MCF 10A (cell line): Measurements from ENCODE around the gene ASTN2. TPM values are rescaled to one million over a fixed set of nuclear protein-coding genes. Genes with fewer than 3 reads are reported as not detected.

Source experiments
- BruUV-seq: library from RNA; stranded (reverse); fragments of 400-500 nt; replicated peaks from 2 replicates; lab custom pipeline; 2021; lab: Mats Ljungman, UMichigan
- CTCF ChIA-PET: fragments of 300-600 bp; sonication (Branson Sonifier 250); formaldehyde crosslinking; extraction: SDS; loops from one replicate; lab custom pipeline; 2021; ENCODE audit warnings: antibody characterized with exemption, inconsistent platforms; lab: Yijun Ruan, JAX
- POLR2A ChIA-PET: fragments of 300-600, 350-650 bp; sonication (Branson Sonifier 250); formaldehyde crosslinking; extraction: SDS; loops from one replicate; lab custom pipeline; 2020; ENCODE audit warnings: antibody characterized with exemption, inconsistent platforms; lab: Yijun Ruan, JAX
- DNase-seq: peaks from one replicate; pipeline ENCODE4 v3.0.0-alpha.2; 2018; ENCODE audit not compliant: unreplicated experiment
- H3K27ac Mint-ChIP-seq: one replicate; pipeline ENCODE4 v1.8.0; 2022; ENCODE audit warnings: mild to moderate bottlenecking, low read depth, mixed read lengths; ENCODE audit not compliant: unreplicated experiment
- H3K27me3 Mint-ChIP-seq: one replicate; pipeline ENCODE4 v1.8.0; 2022; ENCODE audit warnings: mixed read lengths; ENCODE audit not compliant: insufficient read depth, unreplicated experiment
- H3K36me3 Mint-ChIP-seq: one replicate; pipeline ENCODE4 v1.8.0; 2022; ENCODE audit warnings: mild to moderate bottlenecking, moderate library complexity, mixed read lengths; ENCODE audit not compliant: insufficient read depth, unreplicated experiment
- H3K4me1 Mint-ChIP-seq: one replicate; pipeline ENCODE4 v1.8.0; 2022; ENCODE audit warnings: mixed read lengths; ENCODE audit not compliant: insufficient read depth, unreplicated experiment
- H3K4me3 Mint-ChIP-seq: one replicate; pipeline ENCODE4 v1.8.0; 2022; ENCODE audit warnings: mild to moderate bottlenecking, moderate library complexity, mixed read lengths; ENCODE audit not compliant: unreplicated experiment
- H3K9me3 Mint-ChIP-seq: one replicate; pipeline ENCODE4 v1.8.0; 2022; ENCODE audit warnings: mixed read lengths; ENCODE audit not compliant: unreplicated experiment
- intact Hi-C: fragments of 100-400 bp; cut with micrococcal nuclease; formaldehyde crosslinking; loops from 2 replicates; pipeline ENCODE4 v1.14.1; 2022
- total RNA-seq: library from RNA; stranded (reverse); gene quantifications from 2 replicates; pipeline ENCODE4 v1.2.3, GENCODE V29; 2022
- TF ChIP-seq, protein P1 (sequence below): fragments of 200-600 bp; IDR thresholded peaks from one replicate; pipeline ENCODE4 v1.8.0; 2022; ENCODE audit warnings: antibody characterized with exemption, mild to moderate bottlenecking; ENCODE audit not compliant: unreplicated experiment

The ASTN2 gene
- total RNA-seq, 1 experiment from 2014 or later: 1.8 TPM

DNA sequence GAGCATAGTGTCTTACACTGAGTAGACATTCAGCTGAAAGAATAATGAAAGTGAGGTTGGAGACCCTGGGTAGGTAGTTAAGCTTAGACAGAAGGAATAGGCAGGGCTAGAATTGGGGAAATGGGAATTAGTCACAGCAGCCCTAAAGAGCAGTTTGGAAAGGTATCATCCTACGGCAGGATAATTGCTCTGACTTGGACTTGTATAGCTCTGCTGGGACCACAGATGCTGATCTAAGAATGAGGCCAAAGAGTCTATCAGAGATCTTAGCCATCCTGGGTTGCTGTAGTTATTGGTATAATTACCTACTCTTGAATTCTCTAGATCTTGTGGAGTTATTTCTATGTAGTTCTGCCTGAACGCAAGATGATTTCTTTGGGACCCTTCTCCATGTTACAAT lies 288.0 kb downstream of the ASTN2 start:
- no peaks in the 10 kb centered on the region for H3K4me1 Mint-ChIP-seq
- no TSS peak for BruUV-seq
- no peaks in the 10 kb centered on the region for H3K27me3 Mint-ChIP-seq
- H3K9me3 Mint-ChIP-seq: no peaks in the 10 kb centered on the region
- no peaks in the 10 kb centered on the region for H3K36me3 Mint-ChIP-seq
- CTCF ChIA-PET: interaction anchor here (1.4 kb wide), 1 partner anchor 53 kb away, joined by 5 read pairs; no protein-coding TSS in a partner anchor
- POLR2A ChIA-PET: no interaction called here
- intact Hi-C loops: no loop called here
- DNase-seq: no peak
- H3K27ac Mint-ChIP-seq: no peak overlapping the region
- no peak overlapping the region for H3K4me3 Mint-ChIP-seq
- TF ChIP-seq, protein P1, sequence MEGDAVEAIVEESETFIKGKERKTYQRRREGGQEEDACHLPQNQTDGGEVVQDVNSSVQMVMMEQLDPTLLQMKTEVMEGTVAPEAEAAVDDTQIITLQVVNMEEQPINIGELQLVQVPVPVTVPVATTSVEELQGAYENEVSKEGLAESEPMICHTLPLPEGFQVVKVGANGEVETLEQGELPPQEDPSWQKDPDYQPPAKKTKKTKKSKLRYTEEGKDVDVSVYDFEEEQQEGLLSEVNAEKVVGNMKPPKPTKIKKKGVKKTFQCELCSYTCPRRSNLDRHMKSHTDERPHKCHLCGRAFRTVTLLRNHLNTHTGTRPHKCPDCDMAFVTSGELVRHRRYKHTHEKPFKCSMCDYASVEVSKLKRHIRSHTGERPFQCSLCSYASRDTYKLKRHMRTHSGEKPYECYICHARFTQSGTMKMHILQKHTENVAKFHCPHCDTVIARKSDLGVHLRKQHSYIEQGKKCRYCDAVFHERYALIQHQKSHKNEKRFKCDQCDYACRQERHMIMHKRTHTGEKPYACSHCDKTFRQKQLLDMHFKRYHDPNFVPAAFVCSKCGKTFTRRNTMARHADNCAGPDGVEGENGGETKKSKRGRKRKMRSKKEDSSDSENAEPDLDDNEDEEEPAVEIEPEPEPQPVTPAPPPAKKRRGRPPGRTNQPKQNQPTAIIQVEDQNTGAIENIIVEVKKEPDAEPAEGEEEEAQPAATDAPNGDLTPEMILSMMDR: no peak

DNA sequence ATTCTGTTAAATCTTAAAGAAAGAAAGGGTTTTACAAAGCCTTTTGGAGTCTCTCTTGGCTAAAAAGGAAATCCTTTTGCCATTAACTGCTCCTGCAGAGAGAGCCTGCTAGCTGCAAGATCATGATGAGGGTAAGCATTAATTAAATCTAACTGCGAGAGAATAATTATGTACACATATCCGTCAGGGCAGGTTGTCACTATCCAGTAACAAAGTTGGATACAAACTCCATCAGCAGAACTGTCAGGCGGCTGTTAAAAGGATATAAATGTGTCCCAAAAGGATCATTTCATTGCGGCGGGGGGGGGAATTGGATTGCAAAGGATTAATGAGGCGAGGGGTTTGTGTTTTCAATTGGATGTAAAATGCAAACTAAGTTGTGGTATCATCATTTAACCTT lies 289.3 kb downstream of the ASTN2 start:
- Mint-ChIP-seq H3K27me3 (no peaks in the 10 kb centered on the region), H3K36me3 (no peaks in the 10 kb centered on the region), H3K4me3 (no peak overlapping the region), H3K9me3 (no peaks in the 10 kb centered on the region), H3K4me1 (no peaks in the 10 kb centered on the region), H3K27ac (no peak overlapping the region)
- TF ChIP-seq, protein P1: no peak
- no TSS peak for BruUV-seq
- intact Hi-C loops: no loop called here
- POLR2A ChIA-PET: no interaction called here
- CTCF ChIA-PET: interaction anchor here (0.6 to 1.2 kb wide), 3 partner anchors 12 to 362 kb away, joined by 3 to 4 read pairs (median 3); no protein-coding TSS in a partner anchor
- DNase-seq: no peak

DNA sequence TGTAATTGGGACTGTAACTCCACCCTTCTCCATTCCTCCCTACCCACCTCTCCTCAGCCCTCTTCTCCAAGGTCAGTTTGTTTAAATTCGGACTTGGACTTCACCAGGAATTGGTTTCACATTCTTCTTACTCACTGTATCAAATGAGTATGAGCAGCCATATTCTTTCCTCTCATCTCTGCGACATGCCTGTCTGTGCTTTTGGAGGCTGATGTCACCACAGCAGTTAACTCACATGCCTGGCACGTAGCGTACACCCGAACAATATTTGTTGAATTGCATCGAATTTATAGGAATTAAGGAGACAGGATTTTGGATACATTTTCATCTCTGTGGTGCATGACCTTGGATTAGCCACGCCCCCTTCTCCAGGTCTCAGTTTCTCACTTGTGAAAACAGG lies 291.1 kb downstream of the ASTN2 start:
- BruUV-seq: no TSS peak
- Mint-ChIP-seq H3K27ac (no peak overlapping the region), H3K27me3 (no peaks in the 10 kb centered on the region), H3K36me3 (no peaks in the 10 kb centered on the region), H3K9me3 (no peaks in the 10 kb centered on the region), H3K4me1 (peaks cover 5% of the 10 kb centered on the region), H3K4me3 (no peak overlapping the region)
- no peak for DNase-seq
- ChIA-PET CTCF (interaction anchor here (0.6 kb wide), 1 partner anchor 287 kb away, joined by 5 read pairs; no protein-coding TSS in a partner anchor), POLR2A (no interaction called here)
- intact Hi-C loops: no loop called here
- TF ChIP-seq, protein P1: no peak

DNA sequence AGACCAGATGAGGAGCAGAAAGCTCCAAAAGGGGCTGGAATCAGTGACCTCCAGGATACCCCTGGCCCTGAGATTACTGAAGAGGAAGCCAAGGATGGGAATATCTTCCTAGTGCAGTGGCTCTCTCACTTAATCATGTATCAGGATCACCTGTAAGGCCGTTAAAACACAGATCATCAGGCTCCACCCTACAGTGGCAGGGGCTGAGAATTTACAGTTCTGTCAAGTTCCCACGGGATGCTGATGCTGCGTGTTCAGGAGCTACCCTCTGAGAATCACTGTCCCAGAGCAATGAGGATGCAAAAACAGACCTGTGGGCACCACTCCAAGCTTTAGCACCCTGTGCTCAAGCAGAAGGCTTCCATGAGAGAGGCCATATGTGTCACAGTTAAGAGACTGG lies 291.9 kb downstream of the ASTN2 start:
- ChIA-PET POLR2A (interaction anchor here (0.7 kb wide), 1 partner anchor 14 kb away, joined by 3 read pairs; no protein-coding TSS in a partner anchor), CTCF (no interaction called here)
- no TSS peak for BruUV-seq
- no peaks in the 10 kb centered on the region for H3K9me3 Mint-ChIP-seq
- peaks cover 5% of the 10 kb centered on the region for H3K4me1 Mint-ChIP-seq
- no peak for DNase-seq
- no peak overlapping the region for H3K27ac Mint-ChIP-seq
- TF ChIP-seq, protein P1: no peak
- no peaks in the 10 kb centered on the region for H3K27me3 Mint-ChIP-seq
- H3K36me3 Mint-ChIP-seq: no peaks in the 10 kb centered on the region
- H3K4me3 Mint-ChIP-seq: no peak overlapping the region
- intact Hi-C loops: no loop called here
